Jurkat, Clone E6-1 (cell line): Measurements from ENCODE around the gene PDS5B.
"Not testable (repeated sequence)": the region's sequence is repeated elsewhere in the genome, so short reads cannot be mapped to it uniquely, and the experiment has no call there.

Source experiments
- DNase-seq: peaks from one replicate; pipeline ENCODE4 v3.0.0-alpha.2; 2011; ENCODE audit warnings: low read depth, low spot score
- H3K4me3 ChIP-seq: 2 replicates; pipeline ENCODE4 v1.5.1; 2011; ENCODE audit warnings: mild to moderate bottlenecking, low read length, control low read depth, moderate library complexity

Gene PDS5B

DNA sequence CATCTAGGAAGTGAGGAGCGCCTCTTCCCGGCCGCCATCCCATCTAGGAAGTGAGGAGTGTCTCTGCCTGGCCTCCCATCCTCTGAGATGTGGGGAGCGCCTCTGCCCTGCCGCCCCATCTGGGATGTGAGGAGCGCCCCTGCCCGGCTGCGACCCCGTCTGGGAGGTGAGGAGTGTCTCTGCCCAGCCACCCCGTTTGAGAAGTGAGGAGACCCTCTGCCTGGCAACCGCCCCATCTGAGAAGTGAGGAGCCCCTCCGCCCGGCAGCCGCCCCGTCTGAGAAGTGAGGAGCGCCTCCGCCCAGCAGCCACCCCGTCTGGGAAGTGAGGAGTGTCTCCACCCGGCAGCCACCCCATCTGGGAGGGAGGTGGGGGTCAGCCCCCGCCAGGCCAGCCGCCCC, 129.9 kb downstream of the PDS5B start:
- DNase-seq, H3K4me3 ChIP-seq: not testable (repeated sequence)

DNA sequence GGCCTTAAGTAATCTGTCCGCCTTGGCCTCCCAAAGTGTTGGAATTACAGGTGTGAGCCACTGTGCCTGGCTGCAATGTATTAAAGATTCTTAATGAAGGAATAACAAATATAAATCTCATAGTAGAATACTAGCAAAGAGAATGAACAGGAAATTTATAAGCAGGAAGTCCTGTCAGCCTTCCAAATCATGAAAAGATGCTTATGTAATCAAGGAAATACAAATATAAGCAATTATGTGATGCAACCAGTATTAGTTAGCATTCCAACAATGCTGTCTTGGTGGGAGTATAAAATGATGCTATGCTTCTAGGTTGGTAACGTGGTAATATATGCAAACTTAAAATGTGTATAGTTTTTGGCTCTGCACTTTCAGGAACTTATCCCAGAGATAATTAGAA, 133.8 kb downstream of the PDS5B start:
- no peak for DNase-seq
- no peak overlapping the region for H3K4me3 ChIP-seq

GRCh38 chr13:32721131-32722034, 135.1 kb downstream of the PDS5B start:
- not testable (repeated sequence) for DNase-seq

DNA sequence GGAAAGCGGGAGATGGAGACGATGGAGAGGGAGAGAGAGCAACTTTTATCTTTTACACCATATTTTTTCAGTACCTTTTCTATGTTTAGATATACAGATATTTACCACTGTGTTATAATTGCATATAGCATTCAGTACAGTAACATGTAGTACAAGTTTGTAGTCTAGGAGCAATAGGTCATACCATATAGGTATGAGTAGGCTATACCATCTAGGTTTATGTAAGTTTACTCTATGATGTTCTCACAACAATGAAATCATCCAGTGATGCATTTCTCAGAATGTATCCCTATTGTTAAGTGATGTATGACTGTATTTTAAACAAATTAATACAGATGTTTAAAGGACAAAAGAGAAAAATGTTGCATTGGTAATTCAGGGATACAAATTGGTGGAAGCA, 136.1 kb downstream of the PDS5B start:
- no peak for DNase-seq
- H3K4me3 ChIP-seq: no peak overlapping the region

More at GRCh38 chr13:32721131-32722034, 135.1 kb downstream of the PDS5B start:
- not testable (repeated sequence) for H3K4me3 ChIP-seq

DNA sequence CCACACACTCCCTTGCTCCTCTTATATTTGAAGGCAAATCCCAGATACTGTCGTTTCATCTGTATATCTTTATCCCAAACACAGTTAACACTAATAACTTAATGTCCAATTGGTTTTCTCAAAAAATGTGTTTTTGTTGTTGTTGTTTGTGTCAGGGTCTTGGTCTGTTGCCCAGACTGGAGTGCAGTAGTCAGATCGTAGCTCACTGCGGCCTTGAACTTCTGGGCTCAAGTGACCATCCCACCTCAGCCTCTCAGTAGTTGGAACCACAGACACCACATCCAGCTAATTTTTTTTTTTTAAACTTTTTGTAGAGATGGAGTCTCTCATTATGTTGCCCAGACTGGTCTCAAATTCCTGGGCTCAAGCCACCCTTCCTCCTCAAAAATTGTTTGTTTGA, 137.7 kb downstream of the PDS5B start:
- no peak overlapping the region for H3K4me3 ChIP-seq

GRCh38 chr13:32726374-32727037, 140.3 kb downstream of the PDS5B start:
- H3K4me3 ChIP-seq: no peak overlapping the region
- no peak for DNase-seq

More for the DNA sequence above, 137.7 kb downstream of the PDS5B start:
- no peak for DNase-seq

DNA sequence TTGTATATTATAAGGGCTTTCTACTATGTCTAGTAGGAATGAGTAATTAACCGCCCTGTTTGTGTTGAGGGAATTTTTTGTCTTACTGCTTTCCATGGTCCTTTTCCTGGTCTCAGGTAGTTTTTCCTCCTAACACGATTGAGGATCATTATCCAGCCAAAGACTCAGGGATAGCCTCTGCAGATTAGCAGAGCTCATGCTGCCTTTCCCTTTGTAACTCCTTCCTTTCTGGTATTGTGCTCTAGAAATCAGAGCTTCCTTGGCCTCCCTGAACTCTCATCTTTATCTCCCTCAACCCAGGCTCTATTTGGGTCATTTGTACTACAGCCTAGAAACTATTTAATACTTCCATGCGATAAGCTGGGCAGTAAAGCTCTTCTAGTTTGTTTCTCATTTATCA, 142.1 kb downstream of the PDS5B start:
- no peak for DNase-seq
- no peak overlapping the region for H3K4me3 ChIP-seq

DNA sequence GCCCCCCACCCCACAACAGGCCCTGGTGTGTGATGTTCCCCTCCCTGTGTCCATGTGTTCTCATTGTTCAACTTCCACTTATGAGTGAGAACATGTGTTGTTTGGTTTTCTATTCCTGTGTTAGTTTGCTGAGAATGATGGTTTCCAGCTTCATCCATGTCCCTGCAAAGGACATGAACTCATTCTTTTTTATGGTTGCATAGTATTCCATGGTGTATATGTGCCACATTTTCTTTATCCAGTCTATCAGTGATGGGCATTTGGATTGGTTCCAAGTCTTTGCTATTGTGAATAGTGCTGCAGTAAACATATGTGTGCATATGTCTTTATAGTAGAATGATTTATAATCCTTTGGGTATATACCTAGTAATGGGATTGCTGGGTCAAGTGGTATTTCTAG, 142.8 kb downstream of the PDS5B start:
- not testable (repeated sequence) for H3K4me3 ChIP-seq, DNase-seq

DNA sequence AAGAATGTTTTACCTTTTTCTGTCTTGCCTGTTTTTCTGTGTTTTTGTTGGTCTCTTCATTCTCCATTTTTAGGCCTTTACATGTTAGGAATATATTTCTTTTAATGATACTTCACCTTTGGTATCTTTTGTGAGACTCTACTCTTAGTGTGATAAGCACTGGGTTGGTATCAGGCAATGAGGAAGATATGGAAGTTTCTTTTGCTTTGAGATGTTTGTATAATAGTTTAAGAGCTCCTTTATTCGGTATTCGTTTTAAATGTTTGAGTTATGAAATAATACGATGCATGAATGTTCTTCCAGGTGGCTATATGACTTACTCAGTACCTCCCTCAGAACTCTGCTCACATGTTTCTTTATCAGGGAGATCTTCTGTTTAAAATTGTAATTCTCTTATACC, 144.8 kb downstream of the PDS5B start:
- no peak for DNase-seq
- H3K4me3 ChIP-seq: no peak overlapping the region

GRCh38 chr13:32731576-32731975, 145.3 kb downstream of the PDS5B start:
- DNase-seq: no peak
- H3K4me3 ChIP-seq: no peak overlapping the region

DNA sequence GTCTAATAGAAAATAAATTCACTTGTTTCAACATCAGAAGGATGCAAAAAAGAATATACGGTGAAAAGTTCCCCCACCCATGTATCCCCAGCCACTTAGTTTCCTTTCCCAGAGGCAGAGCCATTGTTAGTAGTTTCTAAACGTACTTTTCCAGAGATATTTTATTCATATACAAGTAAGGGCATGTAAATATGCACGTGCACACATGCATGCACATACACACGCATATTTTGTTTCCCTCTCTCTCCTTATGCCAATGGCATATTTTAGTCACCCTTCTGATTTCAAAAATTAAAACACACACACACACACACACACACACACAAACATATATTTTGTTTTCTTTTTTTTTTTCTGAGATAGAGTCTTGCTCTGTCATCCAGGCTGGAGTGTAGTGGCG, 147.4 kb downstream of the PDS5B start:
- H3K4me3 ChIP-seq: no peak overlapping the region
- no peak for DNase-seq

DNA sequence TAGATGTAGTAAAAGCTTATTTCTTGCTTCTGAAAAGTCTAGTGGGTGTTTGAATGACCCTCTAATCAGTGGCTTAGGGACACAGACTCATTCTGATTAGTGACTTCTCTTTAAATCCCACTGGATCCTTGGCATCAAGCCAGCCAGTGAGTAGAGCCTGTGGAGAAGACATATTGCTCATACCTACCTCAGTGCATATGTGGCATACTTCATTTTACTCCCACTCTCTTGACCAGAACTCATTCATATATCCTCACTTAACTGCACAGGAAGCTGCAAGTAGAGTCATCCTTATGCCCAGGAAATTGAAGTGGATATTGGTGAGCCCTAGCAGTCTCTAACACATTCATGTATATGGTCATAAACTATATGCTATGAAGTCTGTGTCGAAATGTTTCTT, 148.3 kb downstream of the PDS5B start:
- DNase-seq: no peak
- H3K4me3 ChIP-seq: no peak overlapping the region

- no peak overlapping the region for H3K4me3 ChIP-seq
- no peak for DNase-seq
These were observed 149.6 kb downstream of the PDS5B start for GRCh38 chr13:32735859-32736258.

DNA sequence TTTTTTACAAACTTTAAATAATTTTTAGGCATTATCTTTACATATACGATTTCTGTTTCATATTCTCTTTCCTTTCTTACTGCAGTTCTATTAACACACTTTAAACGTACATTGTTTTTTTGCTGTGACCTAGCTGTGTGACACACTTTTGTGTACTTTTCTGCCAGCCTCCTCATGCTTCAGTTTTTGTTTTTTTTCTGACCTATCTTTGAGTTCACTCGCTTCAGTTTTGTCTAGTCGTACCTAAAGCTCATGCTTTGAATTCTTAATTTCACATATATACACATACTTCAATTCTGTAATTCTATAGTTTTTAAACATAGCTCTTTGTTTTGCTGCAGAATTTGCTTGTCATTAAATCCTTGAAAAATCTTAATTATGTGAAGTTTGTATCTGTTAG, 150.4 kb downstream of the PDS5B start:
- peak overlapping the region; percentile 30 for H3K4me3 ChIP-seq
- no peak for DNase-seq

GRCh38 chr13:32737111-32737571, 150.9 kb downstream of the PDS5B start:
- peak; percentile 46 for DNase-seq
- H3K4me3 ChIP-seq: peak overlapping the region; percentile 30

DNA sequence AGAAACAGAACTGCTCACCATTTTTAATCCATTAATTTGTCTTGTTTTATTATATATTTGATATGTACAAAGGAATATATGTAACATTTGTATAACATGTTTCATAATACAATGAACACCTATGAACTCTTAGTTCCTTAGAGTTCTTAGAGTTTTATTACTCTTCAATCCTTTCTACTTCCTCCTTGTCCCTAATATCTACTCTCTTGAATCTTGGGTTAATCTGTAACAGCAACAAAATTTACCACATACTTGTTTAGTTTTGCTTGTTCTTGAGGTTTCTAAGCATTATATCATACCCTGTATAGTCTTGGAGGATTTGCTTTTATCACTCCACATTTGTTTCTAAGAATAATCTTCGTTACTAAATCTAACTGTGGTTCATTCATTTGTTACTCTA, 151.4 kb downstream of the PDS5B start:
- peak overlapping the region; percentile 30 for H3K4me3 ChIP-seq
- no peak for DNase-seq

- H3K4me3 ChIP-seq: no peak overlapping the region
- DNase-seq: no peak
These were observed 159.3 kb downstream of the PDS5B start for GRCh38 chr13:32745509-32745908.

DNA sequence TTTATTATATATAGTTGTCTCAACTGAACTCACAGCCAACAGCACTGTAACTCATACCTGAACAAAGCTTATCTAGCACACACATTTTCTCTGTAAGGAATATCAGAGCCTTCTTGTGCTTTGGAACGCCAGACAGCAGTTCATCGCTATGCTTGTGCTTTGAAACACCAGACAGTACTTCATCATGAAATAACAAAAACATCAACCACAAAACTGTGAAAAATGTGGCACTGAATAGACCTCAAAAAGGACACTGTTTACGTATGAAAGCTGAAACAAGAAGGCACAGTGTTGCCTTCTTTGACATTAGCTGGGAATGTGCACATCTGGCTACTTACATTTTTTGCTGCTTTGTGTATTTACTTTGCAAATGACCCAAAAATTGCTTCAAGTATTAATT, 160.2 kb downstream of the PDS5B start:
- no peak for DNase-seq
- H3K4me3 ChIP-seq: no peak overlapping the region

DNA sequence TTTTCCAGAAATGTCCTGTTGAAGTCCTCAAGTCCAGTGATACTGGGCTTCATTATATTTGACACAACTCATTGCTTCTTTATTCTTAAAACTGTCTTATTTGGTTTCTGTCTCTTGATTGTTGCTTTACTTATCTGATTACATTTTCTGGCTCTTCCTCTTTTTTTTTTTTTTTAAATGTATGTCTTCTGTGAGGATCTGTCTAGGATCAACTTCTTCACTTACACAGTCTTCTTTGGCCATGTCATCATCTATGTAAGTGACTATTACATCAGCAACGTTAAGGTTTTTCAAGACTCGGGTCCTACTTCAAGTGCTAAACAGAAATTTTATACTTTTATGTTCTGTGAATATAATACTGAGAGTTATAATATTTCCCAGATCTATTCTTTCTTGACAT, 162.1 kb downstream of the PDS5B start:
- H3K4me3 ChIP-seq: no peak overlapping the region
- DNase-seq: no peak

- no peak for DNase-seq
- no peak overlapping the region for H3K4me3 ChIP-seq
These were observed 165.1 kb downstream of the PDS5B start for GRCh38 chr13:32751340-32751739.
